K562 (cell line): ENCODE results near the gene MORF4L1. TPM values are rescaled to one million over a fixed set of nuclear protein-coding genes. Genes with fewer than 3 reads are reported as not detected.

Source experiments
- ATAC-seq: fragments of 200-7000 bp; cut with Tn5 transposase; 3 replicates; pipeline ENCODE4 v1.9.1; 2020; ENCODE audit warnings: moderate library complexity
- BruUV-seq: library from RNA; stranded (reverse); fragments of 400-500 nt; replicated peaks from 2 replicates; lab custom pipeline; 2021; lab: Mats Ljungman, UMichigan
- CTCF ChIA-PET: fragments of 300-600 bp; formaldehyde crosslinking; extraction: SDS; loops from one replicate; lab custom pipeline; 2021; ENCODE audit warnings: low intra/inter-chr PET ratio; lab: Yijun Ruan, JAX
- POLR2A ChIA-PET: fragments of 300-600, 350-650 bp; sonication (Branson Sonifier 250); formaldehyde crosslinking; extraction: SDS; loops from one replicate; lab custom pipeline; 2021; ENCODE audit warnings: antibody characterized with exemption, inconsistent platforms; lab: Yijun Ruan, JAX
- DNase-seq, 4 experiments: peaks; one replicate each; pipeline versions ENCODE4 v3.0.0 to v3.0.0-alpha.2; 2011 to 2018; ENCODE audit warnings: low spot score in 3 of 4, mixed read lengths in 3 of 4; ENCODE audit errors: extremely low read depth in 1 of 4
- FAIRE-seq: peaks from 2 replicates; lab custom pipeline; 2011; peaks lifted over from hg19 to GRCh38; lab: Jason Lieb, UNC
- H2AFZ ChIP-seq: 2 replicates; pipeline ENCODE4 v1.6.0; 2011; ENCODE audit warnings: low read depth, low read length, control low read depth, inconsistent platforms
- H3K27ac ChIP-seq: fragments of 200-600 bp; 3 replicates; pipeline ENCODE4 v1.8.0; 2011; ENCODE audit warnings: low read depth, mild to moderate bottlenecking, control low read depth, inconsistent platforms, low read length, moderate library complexity, mixed read lengths; ENCODE audit errors: extremely low read depth
- H3K27me3 ChIP-seq, 2 experiments: fragments of 300-600 bp in 1 of 2; 2 replicates in 1 of 2; 3 replicates in 1 of 2; pipeline versions ENCODE4 v1.6.0 to v1.8.0; 2011; ENCODE audit warnings: inconsistent platforms in 2 of 2, low read length in 2 of 2, mild to moderate bottlenecking in 1 of 2, mixed read lengths in 1 of 2, moderate library complexity in 1 of 2; ENCODE audit not compliant: control insufficient read depth in 2 of 2, insufficient read depth in 2 of 2
- H3K36me3 ChIP-seq: fragments of 300-600 bp; 3 replicates; pipeline ENCODE4 v1.8.0; 2011; ENCODE audit warnings: mild to moderate bottlenecking, low read length, inconsistent platforms; ENCODE audit not compliant: control insufficient read depth, insufficient read depth
- H3K4me1 ChIP-seq, 2 experiments: fragments of 200-600 bp in 1 of 2; replicated peaks in 1 of 2; 2 replicates in 1 of 2; 3 replicates in 1 of 2; pipeline versions ENCODE4 v1.5.1 to v1.8.0; 2011; ENCODE audit warnings: inconsistent platforms in 2 of 2, low read length in 2 of 2, mild to moderate bottlenecking in 1 of 2, mixed read lengths in 1 of 2, moderate library complexity in 1 of 2; ENCODE audit not compliant: control insufficient read depth in 2 of 2, insufficient read depth in 2 of 2
- H3K4me2 ChIP-seq: 2 replicates; pipeline ENCODE4 v1.6.1; 2011; ENCODE audit warnings: low read length, control low read depth, inconsistent platforms, mixed read lengths; ENCODE audit not compliant: insufficient read depth
- H3K4me3 ChIP-seq: fragments of 200-600 bp; sonication (generic), shearing (Covaris generic); 2 replicates; pipeline ENCODE4 v1.5.1; 2016; ENCODE audit warnings: control low read depth, inconsistent platforms
- H3K79me2 ChIP-seq: fragments of 200-600 bp; 3 replicates; pipeline ENCODE4 v1.8.0; 2011; ENCODE audit warnings: low read length, inconsistent platforms; ENCODE audit not compliant: control insufficient read depth, insufficient read depth
- H3K9ac ChIP-seq, 2 experiments: 2 replicates each; pipeline versions ENCODE4 v1.6.0 to v1.6.1; 2011; ENCODE audit warnings: low read depth in 2 of 2, low read length in 2 of 2, control low read depth in 1 of 2, inconsistent platforms in 1 of 2, mild to moderate bottlenecking in 1 of 2, mixed read lengths in 1 of 2; ENCODE audit not compliant: insufficient read depth in 1 of 2
- H3K9me1 ChIP-seq: one replicate; pipeline ENCODE4 v1.6.0; 2011; ENCODE audit warnings: inconsistent platforms, mild to moderate bottlenecking, low read length, moderate library complexity; ENCODE audit not compliant: control insufficient read depth, insufficient read depth
- H3K9me3 ChIP-seq: replicated peaks from 2 replicates; pipeline ENCODE4 v1.5.1; 2011; ENCODE audit warnings: low read depth, low read length, inconsistent platforms; ENCODE audit not compliant: control insufficient read depth, insufficient read depth
- H4K20me1 ChIP-seq: replicated peaks from 2 replicates; pipeline ENCODE4 v1.6.1; 2011; ENCODE audit warnings: low read length, inconsistent platforms, mixed read lengths; ENCODE audit not compliant: control insufficient read depth, insufficient read depth
- BRF1 ChIP-seq: IDR thresholded peaks from 3 replicates; pipeline ENCODE4 v1.6.1; 2011; ENCODE audit warnings: borderline replicate concordance, mild to moderate bottlenecking; ENCODE audit not compliant: insufficient read length; ENCODE audit errors: extremely low read depth
- CBX3 ChIP-seq, 2 experiments: IDR thresholded peaks; 1 replicate in 1 of 2; 2 replicates in 1 of 2; pipeline ENCODE4 v1.6.1; 2012; ENCODE audit warnings: inconsistent platforms in 2 of 2, low read length in 2 of 2, borderline replicate concordance in 1 of 2, control low read depth in 1 of 2
- CBX5 ChIP-seq: IDR thresholded peaks from 2 replicates; pipeline ENCODE4 v1.6.1; 2014; ENCODE audit warnings: low read depth, borderline replicate concordance
- GTF3C2 ChIP-seq: IDR thresholded peaks from 3 replicates; pipeline ENCODE4 v1.6.1; 2011; ENCODE audit warnings: borderline replicate concordance, mild to moderate bottlenecking, moderate library complexity; ENCODE audit not compliant: insufficient read length; ENCODE audit errors: extremely low read depth
- HEY1 ChIP-seq: fragments of 250-450 bp; sonication (Bioruptor Pico); IDR thresholded peaks from 2 replicates; pipeline ENCODE4 v1.5.0; 2020; ENCODE audit warnings: mild to moderate bottlenecking, moderate library complexity, borderline replicate concordance
- MAFG ChIP-seq: fragments of 450-650 bp; conservative IDR thresholded peaks from 2 replicates; pipeline ENCODE4 v1.6.1; 2016; ENCODE audit warnings: missing genetic modification characterization, missing compliant biosample characterization
- MAZ ChIP-seq, 2 experiments: fragments of 450-650 bp in 1 of 2; sonication (generic) in 1 of 2; formaldehyde crosslinking; IDR thresholded peaks in 1 of 2; conservative IDR thresholded peaks in 1 of 2; 2 replicates each; pipeline versions ENCODE4 v1.4.0 to v1.5.0; 2020; ENCODE audit warnings: mild to moderate bottlenecking in 1 of 2, missing genetic modification reagents in 1 of 2
- PURB ChIP-seq: sonication (generic); formaldehyde crosslinking; IDR thresholded peaks from 2 replicates; pipeline ENCODE4 v1.9.0; 2021; ENCODE audit warnings: low read depth, mild to moderate bottlenecking, missing genetic modification reagents
- RB1 ChIP-seq: fragments of 450-650 bp; IDR thresholded peaks from 2 replicates; pipeline ENCODE4 v1.6.1; 2017; ENCODE audit warnings: low read depth, mild to moderate bottlenecking
- RHOXF2B ChIP-seq: fragments of 250-450 bp; sonication (Bioruptor Pico); conservative IDR thresholded peaks from 2 replicates; pipeline ENCODE4 v1.5.1; 2021
- SFPQ ChIP-seq: fragments of 200-400 bp; formaldehyde crosslinking; IDR thresholded peaks from 2 replicates; pipeline ENCODE4 v1.6.1; 2017; ENCODE audit warnings: mild to moderate bottlenecking, low read depth, low read length, moderate library complexity
- SLC30A9 ChIP-seq: fragments of 250-450 bp; sonication (Bioruptor Pico); IDR thresholded peaks from 2 replicates; pipeline ENCODE4 v1.8.0; 2022; ENCODE audit warnings: mild to moderate bottlenecking, moderate library complexity
- SNRNP70 ChIP-seq: fragments of 200-400 bp; formaldehyde crosslinking; optimal IDR thresholded peaks from 2 replicates; pipeline ENCODE3; 2017; ENCODE audit warnings: low read depth, low read length
- TCF3 ChIP-seq: sonication (generic); formaldehyde crosslinking; IDR thresholded peaks from 2 replicates; pipeline ENCODE4 v1.4.0; 2020; ENCODE audit warnings: mild to moderate bottlenecking, missing genetic modification reagents
- ZBTB26 ChIP-seq: fragments of 450-650 bp; formaldehyde crosslinking; IDR thresholded peaks from 2 replicates; pipeline ENCODE4 v1.4.0; 2022; ENCODE audit warnings: missing genetic modification characterization
- ZNF124 ChIP-seq: sonication (generic); formaldehyde crosslinking; IDR thresholded peaks from 2 replicates; pipeline ENCODE4 v1.8.1; 2022; ENCODE audit warnings: missing genetic modification reagents
- ZNF76 ChIP-seq: fragments of 250-450 bp; sonication (Bioruptor Pico); IDR thresholded peaks from 2 replicates; pipeline ENCODE4 v1.4.0; 2020; ENCODE audit warnings: mild to moderate bottlenecking, moderate library complexity, borderline replicate concordance
- WGBS: fragments of 100-300 bp; shearing (Covaris generic); methylation state at CpG from one replicate; pipeline ENCODE4 v1.1.6; 2016; ENCODE audit warnings: low coverage, mixed read lengths; ENCODE audit not compliant: insufficient coverage; ENCODE audit errors: missing lambda C conversion rate; 5-methylcytosine and 5-hydroxymethylcytosine counted together
- in situ Hi-C: fragments of 300-500 bp; cut with MboI; formaldehyde crosslinking; loops from 4 replicates; pipeline ENCODE4 v1.15.0; 2018; ENCODE audit warnings: inconsistent platforms, mixed read lengths
- intact Hi-C: fragments of 100-400 bp; cut with micrococcal nuclease; formaldehyde crosslinking; loops from 2 replicates; pipeline ENCODE4 v1.14.2; 2022
- polyA plus RNA-seq, 8 experiments: library from polyadenylated mRNA; depleted of rRNA in 4 of 8; stranded (reverse) in 5 of 8; unstranded in 3 of 8; fragments of >200 nt; fragmentation: Nextera tagmentation in 2 of 8; fragmentation: Illumina TruSeq in 1 of 8; extraction: Ambion mirVana in 2 of 8; extraction: Trizol in 1 of 8; gene quantifications; 2 replicates each; pipeline versions ENCODE4 v1.2.1 to v1.2.3, GENCODE V29; 2011 to 2014; ENCODE audit warnings: inconsistent platforms in 1 of 8, missing spikeins in 1 of 8
- total RNA-seq, 7 experiments: library from RNA; depleted of rRNA in 6 of 7; stranded (reverse); fragments of >200 nt in 6 of 7; fragmentation: Illumina TruSeq in 2 of 7; extraction: Trizol in 2 of 7; gene quantifications; 2 replicates each; pipeline versions ENCODE4 v1.2.1 to v1.2.3, GENCODE V29; 2011 to 2021; ENCODE audit warnings: low replicate concordance in 1 of 7

Gene MORF4L1
- total and polyA plus RNA-seq, 9 of the 15 experiments (the other 6 are each of a cell fraction or from before 2014, with no cell fraction given) = 127 to 615 (median 281) TPM

GRCh38 chr15:78837131-78837530 is 35.6 kb upstream of the MORF4L1 start:
- CTCF ChIA-PET = no interaction called here
- peaks cover 4% of the 10 kb centered on the region; the same call in 1 of the 2 replicates for H4K20me1 ChIP-seq
- H3K9ac ChIP-seq = no peak overlapping the region
- H3K27me3 ChIP-seq = peaks cover 24 to 56% of the 10 kb centered on the region in 2 experiments
- H3K9me3 ChIP-seq = no peaks in the 10 kb centered on the region
- no peak overlapping the region for H2AFZ ChIP-seq
- no peaks in the 10 kb centered on the region for H3K79me2 ChIP-seq
- BruUV-seq = no TSS peak
- no peak overlapping the region for H3K27ac ChIP-seq
- no peak for FAIRE-seq
- intact Hi-C loops (no loop called here), in situ Hi-C loops (no loop called here)
- no peaks in the 10 kb centered on the region; a peak in 1 of 5 replicates for H3K4me1 ChIP-seq
- POLR2A ChIA-PET = interaction anchor here (0.5 to 0.6 kb wide), 2 partner anchors 52 to 289 kb away, joined by 3 read pairs; no protein-coding TSS in a partner anchor
- no peaks in the 10 kb centered on the region for H3K9me1 ChIP-seq
- 12% methylated on average over 2 of the region's 2 CpGs for WGBS
- H3K4me2 ChIP-seq = no peak overlapping the region
- no peak for DNase-seq
- no peaks in the 10 kb centered on the region for H3K36me3 ChIP-seq
- no peak overlapping the region for H3K4me3 ChIP-seq
- ATAC-seq = no peak
- TF ChIP-seq RB1 (no peak), ZNF124 (CRISPR knock-in tag) (no peak), TCF3 (no peak), SFPQ (no peak), RHOXF2B (CRISPR knock-in tag) (no peak), BRF1 (no peak), PURB (CRISPR knock-in tag) (no peak), SNRNP70 (no peak), SLC30A9 (CRISPR knock-in tag) (no peak), CBX3 (IDR thresholded peaks at IDR 0.05; ENCODE audit: borderline replicate concordance in 1 of 2, low read length in 2 of 2) (no peak), HEY1 (CRISPR knock-in tag) (no peak), GTF3C2 (no peak), MAFG (tag) (no peak), CBX5 (no peak), ZBTB26 (CRISPR knock-in tag) (no peak), ZNF76 (CRISPR knock-in tag) (no peak), MAZ (CRISPR knock-in tag; conservative IDR thresholded peaks at IDR 0.05 in 1 of 2, IDR thresholded peaks at IDR 0.05 in 1 of 2) (no peak)
